ENCODE results near the gene ALDOC. TPM values are rescaled to one million over a fixed set of nuclear protein-coding genes. Genes with fewer than 3 reads are reported as not detected.

Gene ALDOC
- total and polyA plus RNA-seq, 2 experiments from 2014 or later: 33.5 to 157 TPM

- no peak for TF ChIP-seq POLR2AphosphoS5 (IDR thresholded peaks at IDR 0.05; ENCODE audit: low read depth)
- TF ChIP-seq ZNF331 (CRISPR knock-in tag; IDR thresholded peaks at IDR 0.05; ENCODE audit: low read depth): no peak
- no peak for TF ChIP-seq CREB1 (CRISPR knock-in tag; IDR thresholded peaks at IDR 0.05; ENCODE audit: low read depth)
Measured at GRCh38 chr17:28547096-28547622, 29.5 kb downstream of the ALDOC start (continued).

- peaks cover 9% of the 10 kb centered on the region for H3K4me1 ChIP-seq (ENCODE audit: insufficient read depth)
- TF ChIP-seq NANOG (IDR thresholded peaks at IDR 0.05; ENCODE audit: borderline replicate concordance) (no peak), ZNF114 (CRISPR knock-in tag; IDR thresholded peaks at IDR 0.05) (no peak), REST (IDR thresholded peaks at IDR 0.05; ENCODE audit: unreplicated experiment) (no peak), EZH2phosphoT487 (IDR thresholded peaks at IDR 0.05; ENCODE audit: unreplicated experiment) (no peak), ZNF462 (CRISPR knock-in tag; IDR thresholded peaks at IDR 0.05) (no peak), CTCF (conservative IDR thresholded peaks at IDR 0.05; ENCODE audit: low read depth in 2 of 2) (no peak), ETS1 (IDR thresholded peaks at IDR 0.05) (no peak), ZNF331 (CRISPR knock-in tag; IDR thresholded peaks at IDR 0.05; ENCODE audit: low read depth) (no peak), JUNB (IDR thresholded peaks at IDR 0.05; ENCODE audit: unreplicated experiment) (no peak), POLR2AphosphoS5 (IDR thresholded peaks at IDR 0.05; ENCODE audit: low read depth) (no peak), STAT1 (IDR thresholded peaks at IDR 0.05; ENCODE audit: unreplicated experiment) (no peak)
Measured at GRCh38 chr17:28545787-28546415, 30.8 kb downstream of the ALDOC start.

More at GRCh38 chr17:28545787-28546415, 30.8 kb downstream of the ALDOC start:
- no peak overlapping the region for H3K27ac ChIP-seq (ENCODE audit: low read depth)
- no peaks in the 10 kb centered on the region for H3K79me2 ChIP-seq (replicated peaks; ENCODE audit: insufficient read depth)
- no peak overlapping the region for H2AFZ ChIP-seq
- Mint-ChIP-seq H3K27me3 (ENCODE audit: insufficient read depth, low read depth, poor library complexity) (peaks cover 10% of the 10 kb centered on the region), H3K9me3 (no peaks in the 10 kb centered on the region), H3K27ac (no peak overlapping the region), H3K4me3 (no peak overlapping the region; the same call in 2 of the 3 replicates), H3K4me1 (peaks cover 25% of the 10 kb centered on the region), H3K36me3 (ENCODE audit: low read depth) (no peaks in the 10 kb centered on the region; the same call in 2 of the 3 replicates)
- no peak overlapping the region for H3K4me2 ChIP-seq
- ATAC-seq (no peak), DNase-seq (ENCODE audit: low spot score) (no peak)
- no peaks in the 10 kb centered on the region for H3K9me2 ChIP-seq (ENCODE audit: insufficient read depth)
- no peaks in the 10 kb centered on the region for H3F3A ChIP-seq (replicated peaks; ENCODE audit: low read depth)
- H3K4me3 ChIP-seq: no peak overlapping the region
- no peaks in the 10 kb centered on the region for H4K20me1 ChIP-seq (replicated peaks; ENCODE audit: insufficient read depth)
- H3K36me3 ChIP-seq (ENCODE audit: insufficient read depth): no peaks in the 10 kb centered on the region
- no peaks in the 10 kb centered on the region for H3K27me3 ChIP-seq (ENCODE audit: insufficient read depth)
